Esophagus muscularis mucosa (tissue), 4 donors: ENCODE results near the gene GSN.

ENCODE experiments used
- CTCF ChIP-seq, 3 experiments: fragments of 200-600 bp in 2 of 3; fragments of 450-650 bp in 1 of 3; sonication (generic) in 2 of 3; IDR thresholded peaks; one replicate each; pipeline ENCODE4 v1.5.1; 2017 to 2019; ENCODE audit warnings: antibody characterized with exemption in 3 of 3, mild to moderate bottlenecking in 2 of 3, moderate library complexity in 1 of 3
- EP300 ChIP-seq: sonication (generic); formaldehyde crosslinking; IDR thresholded peaks from one replicate; pipeline ENCODE4 v1.6.1; 2017; ENCODE audit warnings: antibody characterized with exemption
- POLR2A ChIP-seq: fragments of 450-650 bp; IDR thresholded peaks from one replicate; pipeline ENCODE4 v1.6.1; 2017; ENCODE audit warnings: antibody characterized with exemption, moderate library complexity, mild to moderate bottlenecking, low read depth
- POLR2AphosphoS5 ChIP-seq, 2 donors: sonication (generic); formaldehyde crosslinking; IDR thresholded peaks; one replicate each; pipeline ENCODE4 v1.6.1; 2017; ENCODE audit warnings: antibody characterized with exemption in 2 of 2

- TF ChIP-seq CTCF (IDR thresholded peaks at IDR 0.05), result no peak
- TF ChIP-seq POLR2A, result no peak
- TF ChIP-seq EP300, result no peak
- TF ChIP-seq POLR2AphosphoS5 (IDR thresholded peaks at IDR 0.05), result no peak
Measured at GRCh38 chr9:121295662-121296191, 27.8 kb downstream of the GSN start.
